Measurements from ENCODE around the gene VPS13D. TPM values are rescaled to one million over a fixed set of nuclear protein-coding genes. Genes with fewer than 3 reads are reported as not detected.

VPS13D gene
- total and polyA plus RNA-seq, 2 of the 4 experiments (the other 2 are of a cell fraction): 9.0 to 16.3 TPM

GRCh38 chr1:12491656-12492055, 261.8 kb downstream of the VPS13D start:
- no peak for ATAC-seq (ENCODE audit: low read depth)
- Histone ChIP-seq H3K14ac (replicated peaks; ENCODE audit: low read depth, low read length) (no peak overlapping the region), H3K4me3 (ENCODE audit: insufficient read depth, low read depth, low read length) (no peak overlapping the region), H3K79me1 (ENCODE audit: low read depth in 1 of 2, low read length in 2 of 2) (no peaks in the 10 kb centered on the region; a peak in 1 of 4 replicates), H3K9ac (ENCODE audit: low read depth, low read length) (no peak overlapping the region), H2AK9ac (replicated peaks; ENCODE audit: low read depth, low read length, poor library complexity) (no peak overlapping the region), H2BK5ac (ENCODE audit: low read depth, low read length, poor library complexity, severe bottlenecking) (no peak overlapping the region), H4K91ac (ENCODE audit: insufficient read depth, low read depth, low read length) (no peak overlapping the region), H2AK5ac (ENCODE audit: low read depth, low read length) (no peak overlapping the region), H2AFZ (replicated peaks; ENCODE audit: low read length, poor library complexity) (no peak overlapping the region), H3K4me1 (ENCODE audit: control insufficient read depth, insufficient read depth, low read length) (peaks cover 4% of the 10 kb centered on the region), H4K5ac (ENCODE audit: low read depth, low read length) (no peak overlapping the region), H3K23ac (ENCODE audit: low read depth, low read length) (no peak overlapping the region), H2BK20ac (ENCODE audit: low read depth, low read length) (no peak overlapping the region), H3K27me3 (ENCODE audit: control insufficient read depth, insufficient read depth, low read length) (no peaks in the 10 kb centered on the region), H2BK15ac (ENCODE audit: low read depth, low read length) (no peak overlapping the region), H3K36me3 (ENCODE audit: control insufficient read depth, insufficient read depth, low read length) (0 out of 2 replicates have a peak, but pooled peaks cover 3% of the 10 kb centered on the region), H3K9me3 (ENCODE audit: control insufficient read depth, insufficient read depth, low read length) (no peaks in the 10 kb centered on the region), H3K4ac (ENCODE audit: low read depth, low read length) (no peak overlapping the region), H4K20me1 (ENCODE audit: insufficient read depth, low read length) (no peaks in the 10 kb centered on the region), H3K9me1 (ENCODE audit: insufficient read depth, low read length) (peaks cover 6% of the 10 kb centered on the region; the same call in 1 of the 2 replicates), H4K8ac (ENCODE audit: low read depth in 2 of 2, low read length in 2 of 2) (no peak overlapping the region), H3K56ac (ENCODE audit: extremely low read depth, insufficient read depth, low read length) (no peak overlapping the region), H2BK120ac (ENCODE audit: low read depth, low read length) (no peak overlapping the region), H3K4me2 (ENCODE audit: low read depth, low read length) (no peak overlapping the region), H3K18ac (ENCODE audit: low read depth, low read length) (no peak overlapping the region), H3K27ac (ENCODE audit: insufficient read depth, low read length) (no peak overlapping the region)
- WGBS, 2 experiments (ENCODE audit: extremely low coverage in 2 of 2, insufficient read length in 1 of 2): no CpG with 5 or more reads among the region's 5 CpGs
- dilution Hi-C loops (cut with HindIII; ENCODE audit: low sequenced_read_pairs, unreplicated experiment) (no loop called here), in situ Hi-C loops (cut with MboI; ENCODE audit: low sequenced_read_pairs) (no loop called here), intact Hi-C loops (cut with micrococcal nuclease) (no loop called here)
- no TSS peak for BruUV-seq (replicated peaks)
- ChIA-PET CTCF (no interaction called here), POLR2A (ENCODE audit: unreplicated experiment) (no interaction called here)
- DNase-seq: no peak
- no peak for TF ChIP-seq CHD1 (IDR thresholded peaks at IDR 0.05; ENCODE audit: low read depth, low read length)
- no peak for TF ChIP-seq CEBPB (IDR thresholded peaks at IDR 0.05; ENCODE audit: low read depth, low read length)
- no peak for TF ChIP-seq MAZ (IDR thresholded peaks at IDR 0.05; ENCODE audit: borderline replicate concordance, low read depth, low read length)
- TF ChIP-seq NFE2L2 (IDR thresholded peaks at IDR 0.05; ENCODE audit: low read depth, low read length): no peak
- TF ChIP-seq MXI1 (IDR thresholded peaks at IDR 0.05; ENCODE audit: borderline replicate concordance, low read depth, low read length): no peak
- TF ChIP-seq ELK1 (IDR thresholded peaks at IDR 0.05; ENCODE audit: borderline replicate concordance, low read depth, low read length): no peak
- no peak for TF ChIP-seq FOS (IDR thresholded peaks at IDR 0.05; ENCODE audit: low read depth, low read length)
- no peak for TF ChIP-seq POLR2A (IDR thresholded peaks at IDR 0.05; ENCODE audit: low read depth, low read length)
- TF ChIP-seq BHLHE40 (IDR thresholded peaks at IDR 0.05; ENCODE audit: low read depth, low read length): no peak
- TF ChIP-seq RCOR1 (IDR thresholded peaks at IDR 0.05; ENCODE audit: insufficient replicate concordance, low read length): no peak
- TF ChIP-seq, protein P1, sequence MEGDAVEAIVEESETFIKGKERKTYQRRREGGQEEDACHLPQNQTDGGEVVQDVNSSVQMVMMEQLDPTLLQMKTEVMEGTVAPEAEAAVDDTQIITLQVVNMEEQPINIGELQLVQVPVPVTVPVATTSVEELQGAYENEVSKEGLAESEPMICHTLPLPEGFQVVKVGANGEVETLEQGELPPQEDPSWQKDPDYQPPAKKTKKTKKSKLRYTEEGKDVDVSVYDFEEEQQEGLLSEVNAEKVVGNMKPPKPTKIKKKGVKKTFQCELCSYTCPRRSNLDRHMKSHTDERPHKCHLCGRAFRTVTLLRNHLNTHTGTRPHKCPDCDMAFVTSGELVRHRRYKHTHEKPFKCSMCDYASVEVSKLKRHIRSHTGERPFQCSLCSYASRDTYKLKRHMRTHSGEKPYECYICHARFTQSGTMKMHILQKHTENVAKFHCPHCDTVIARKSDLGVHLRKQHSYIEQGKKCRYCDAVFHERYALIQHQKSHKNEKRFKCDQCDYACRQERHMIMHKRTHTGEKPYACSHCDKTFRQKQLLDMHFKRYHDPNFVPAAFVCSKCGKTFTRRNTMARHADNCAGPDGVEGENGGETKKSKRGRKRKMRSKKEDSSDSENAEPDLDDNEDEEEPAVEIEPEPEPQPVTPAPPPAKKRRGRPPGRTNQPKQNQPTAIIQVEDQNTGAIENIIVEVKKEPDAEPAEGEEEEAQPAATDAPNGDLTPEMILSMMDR (conservative IDR thresholded peaks at IDR 0.05; ENCODE audit: low read depth, low read length): no peak
- TF ChIP-seq MAFK (IDR thresholded peaks at IDR 0.05; ENCODE audit: low read depth, low read length): no peak
- TF ChIP-seq RFX5 (IDR thresholded peaks at IDR 0.05; ENCODE audit: low read depth, low read length): no peak
- no peak for TF ChIP-seq RAD21 (IDR thresholded peaks at IDR 0.05; ENCODE audit: low read length)
- TF ChIP-seq, protein P2, sequence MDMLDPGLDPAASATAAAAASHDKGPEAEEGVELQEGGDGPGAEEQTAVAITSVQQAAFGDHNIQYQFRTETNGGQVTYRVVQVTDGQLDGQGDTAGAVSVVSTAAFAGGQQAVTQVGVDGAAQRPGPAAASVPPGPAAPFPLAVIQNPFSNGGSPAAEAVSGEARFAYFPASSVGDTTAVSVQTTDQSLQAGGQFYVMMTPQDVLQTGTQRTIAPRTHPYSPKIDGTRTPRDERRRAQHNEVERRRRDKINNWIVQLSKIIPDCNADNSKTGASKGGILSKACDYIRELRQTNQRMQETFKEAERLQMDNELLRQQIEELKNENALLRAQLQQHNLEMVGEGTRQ (IDR thresholded peaks at IDR 0.05; ENCODE audit: low read depth, low read length): no peak
- TF ChIP-seq SMC3 (IDR thresholded peaks at IDR 0.05; ENCODE audit: low read depth, low read length): no peak
